K562 (cell line): ENCODE measurements around the gene UNC5C. TPM values are rescaled to one million over a fixed set of nuclear protein-coding genes. Genes with fewer than 3 reads are reported as not detected.

Source experiments
- CSDE1 ChIP-seq, 2 experiments: fragments of 450-650 bp; IDR thresholded peaks; 2 replicates each; pipeline ENCODE4 v1.6.1; 2016; ENCODE audit warnings: mild to moderate bottlenecking in 1 of 2
- FOXA1 ChIP-seq: fragments of 450-650 bp; IDR thresholded peaks from 2 replicates; pipeline ENCODE4 v1.6.1; 2016; ENCODE audit warnings: mild to moderate bottlenecking, borderline replicate concordance
- GABPA ChIP-seq: fragments of 200-800 bp; sonication (Bioruptor generic); conservative IDR thresholded peaks from 2 replicates; pipeline ENCODE4 v1.6.1; 2016; ENCODE audit warnings: low read depth, missing genetic modification characterization, missing compliant biosample characterization
- GABPB2 ChIP-seq: fragments of 250-450 bp; sonication (Bioruptor Pico); conservative IDR thresholded peaks from 2 replicates; pipeline ENCODE4 v1.5.1; 2021; ENCODE audit warnings: mild to moderate bottlenecking
- GTF3C2 ChIP-seq: IDR thresholded peaks from 3 replicates; pipeline ENCODE4 v1.6.1; 2011; ENCODE audit warnings: borderline replicate concordance, mild to moderate bottlenecking, moderate library complexity; ENCODE audit not compliant: insufficient read length; ENCODE audit errors: extremely low read depth
- HNRNPUL1 ChIP-seq: fragments of 200-400 bp; formaldehyde crosslinking; IDR thresholded peaks from 2 replicates; pipeline ENCODE4 v1.6.1; 2017; ENCODE audit warnings: low read length
- PATZ1 ChIP-seq: fragments of 250-450 bp; sonication (Bioruptor Pico); IDR thresholded peaks from 2 replicates; pipeline ENCODE4 v1.5.0; 2020; ENCODE audit warnings: mild to moderate bottlenecking, borderline replicate concordance
- POLR3G ChIP-seq: IDR thresholded peaks from 2 replicates; pipeline ENCODE4 v1.6.1; 2011; ENCODE audit not compliant: insufficient read length, insufficient replicate concordance; ENCODE audit errors: extremely low read depth
- RCOR1 ChIP-seq, 2 experiments: IDR thresholded peaks; 2 replicates each; pipeline ENCODE4 v1.6.1; 2012; ENCODE audit warnings: low read depth in 2 of 2, low read length in 2 of 2, borderline replicate concordance in 1 of 2, improper control_type of control experiment in 1 of 2
- SMAD2 ChIP-seq: fragments of 150-350 bp; IDR thresholded peaks from 2 replicates; pipeline ENCODE4 v1.6.1; 2014; ENCODE audit warnings: low read depth, mild to moderate bottlenecking, low read length
- SP1 ChIP-seq: sonication (generic); formaldehyde crosslinking; IDR thresholded peaks from 2 replicates; pipeline ENCODE4 v1.8.1; 2022; ENCODE audit warnings: mild to moderate bottlenecking, missing genetic modification reagents
- STAT5A ChIP-seq: IDR thresholded peaks from 2 replicates; pipeline ENCODE4 v1.6.1; 2012; ENCODE audit warnings: low read length, inconsistent platforms, borderline replicate concordance
- ZNF134 ChIP-seq: fragments of 250-450 bp; sonication (Bioruptor Pico); conservative IDR thresholded peaks from 2 replicates; pipeline ENCODE4 v1.4.0; 2020
- polyA plus RNA-seq, 8 experiments: library from polyadenylated mRNA; depleted of rRNA in 4 of 8; stranded (reverse) in 5 of 8; unstranded in 3 of 8; fragments of >200 nt; fragmentation: Nextera tagmentation in 2 of 8; fragmentation: Illumina TruSeq in 1 of 8; extraction: Ambion mirVana in 2 of 8; extraction: Trizol in 1 of 8; gene quantifications; 2 replicates each; pipeline versions ENCODE4 v1.2.1 to v1.2.3, GENCODE V29; 2011 to 2014; ENCODE audit warnings: inconsistent platforms in 1 of 8, missing spikeins in 1 of 8
- total RNA-seq, 7 experiments: library from RNA; depleted of rRNA in 6 of 7; stranded (reverse); fragments of >200 nt in 6 of 7; fragmentation: Illumina TruSeq in 2 of 7; extraction: Trizol in 2 of 7; gene quantifications; 2 replicates each; pipeline versions ENCODE4 v1.2.1 to v1.2.3, GENCODE V29; 2011 to 2021; ENCODE audit warnings: low replicate concordance in 1 of 7

The UNC5C gene
- total and polyA plus RNA-seq, 9 of the 15 experiments (the other 6 are each of a cell fraction or from before 2014, with no cell fraction given) = under 0.01 to 0.10 (median 0.03) TPM; not detected in 1

GRCh38 chr4:95193391-95194224 is 355.2 kb downstream of the UNC5C start (continued):
- no peak for TF ChIP-seq GTF3C2
- TF ChIP-seq POLR3G = no peak
- TF ChIP-seq HNRNPUL1 = no peak
- TF ChIP-seq GABPB2 (CRISPR knock-in tag) = no peak
- TF ChIP-seq PATZ1 (CRISPR knock-in tag) = no peak
- no peak for TF ChIP-seq FOXA1
- no peak for TF ChIP-seq RCOR1 (IDR thresholded peaks at IDR 0.05; ENCODE audit: borderline replicate concordance in 1 of 2, low read depth in 2 of 2, low read length in 2 of 2)
- no peak for TF ChIP-seq SMAD2
- TF ChIP-seq SP1 (CRISPR knock-in tag) = no peak
- TF ChIP-seq GABPA (tag) = no peak
- TF ChIP-seq CSDE1 (IDR thresholded peaks at IDR 0.05) = no peak
- no peak for TF ChIP-seq STAT5A
- TF ChIP-seq ZNF134 (CRISPR knock-in tag) = no peak
